ENCODE results near the gene RNASE13.

Gene RNASE13

DNA sequence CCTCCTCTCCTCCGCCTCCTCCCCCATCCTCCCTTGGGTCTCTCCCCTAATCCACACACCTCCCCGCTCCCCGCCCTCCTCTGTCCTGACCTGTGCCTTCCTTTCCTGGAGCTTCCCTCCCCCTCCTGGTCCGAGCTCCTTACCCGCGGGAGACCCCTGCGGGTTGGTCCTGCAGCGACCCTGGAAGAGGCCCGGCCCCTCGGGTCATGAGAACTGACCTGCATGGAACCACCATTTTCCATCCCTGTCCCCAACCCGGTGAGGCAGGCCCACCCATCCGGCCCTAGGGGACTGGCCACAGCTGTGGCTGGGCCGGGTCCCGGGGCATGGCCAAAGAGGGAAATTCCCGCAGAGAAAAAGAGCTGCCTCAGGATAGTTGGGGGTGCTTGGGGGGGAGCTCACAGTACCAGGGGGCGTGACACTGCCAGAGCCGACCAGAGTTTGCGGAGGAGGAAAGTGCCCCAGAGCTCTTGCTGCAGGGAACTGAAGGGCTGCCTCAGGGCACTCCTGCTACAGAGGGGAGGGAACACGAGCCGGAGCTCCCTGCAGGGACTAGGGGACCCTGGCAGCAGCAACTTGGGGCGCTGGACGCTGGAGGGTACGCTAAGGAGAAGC is 36.1 kb upstream of the RNASE13 start (continued):
- TF ChIP-seq YY1 (tag by site-specific recombination; IDR thresholded peaks at IDR 0.05) (no peak), ZFP37 (tag by site-specific recombination; IDR thresholded peaks at IDR 0.05) (no peak), ZNF514 (tag by site-specific recombination; IDR thresholded peaks at IDR 0.05) (no peak), MYNN (tag by site-specific recombination; IDR thresholded peaks at IDR 0.05; ENCODE audit: borderline replicate concordance) (no peak), ZNF843 (tag by site-specific recombination; IDR thresholded peaks at IDR 0.05) (no peak), ZNF37A (tag by site-specific recombination; IDR thresholded peaks at IDR 0.05) (no peak), ZNF571 (tag by site-specific recombination; IDR thresholded peaks at IDR 0.05) (no peak), ZNF701 (tag by site-specific recombination; IDR thresholded peaks at IDR 0.05) (no peak), ZNF544 (tag by site-specific recombination; IDR thresholded peaks at IDR 0.05) (no peak), ZNF473 (tag by site-specific recombination; IDR thresholded peaks at IDR 0.05) (no peak), MEIS1 (CRISPR knock-in tag; IDR thresholded peaks at IDR 0.05; ENCODE audit: borderline replicate concordance) (no peak), ZNF132 (tag by site-specific recombination; IDR thresholded peaks at IDR 0.05; ENCODE audit: borderline replicate concordance) (no peak), ZNF202 (tag by site-specific recombination; IDR thresholded peaks at IDR 0.05; ENCODE audit: borderline replicate concordance) (no peak), TRIM28 (IDR thresholded peaks at IDR 0.05; ENCODE audit: borderline replicate concordance, low read length) (no peak), ZNF140 (tag by site-specific recombination; IDR thresholded peaks at IDR 0.05) (no peak), ZNF624 (tag by site-specific recombination; IDR thresholded peaks at IDR 0.05) (no peak), ZNF555 (tag by site-specific recombination; conservative IDR thresholded peaks at IDR 0.05) (no peak), GLI4 (tag by site-specific recombination; IDR thresholded peaks at IDR 0.05) (no peak), HOXD13 (CRISPR knock-in tag; IDR thresholded peaks at IDR 0.05; ENCODE audit: borderline replicate concordance) (no peak), ZFHX2 (tag by site-specific recombination; conservative IDR thresholded peaks at IDR 0.05) (0 out of 2 replicates have a peak, but pooled peaks have one; percentile 6), GLIS2 (tag by site-specific recombination; IDR thresholded peaks at IDR 0.05) (peak; percentile 50), ZNF561 (tag by site-specific recombination; IDR thresholded peaks at IDR 0.05; ENCODE audit: borderline replicate concordance) (no peak), ZNF830 (tag by site-specific recombination; IDR thresholded peaks at IDR 0.05; ENCODE audit: low read depth) (no peak)
- TF ChIP-seq, protein P1, sequence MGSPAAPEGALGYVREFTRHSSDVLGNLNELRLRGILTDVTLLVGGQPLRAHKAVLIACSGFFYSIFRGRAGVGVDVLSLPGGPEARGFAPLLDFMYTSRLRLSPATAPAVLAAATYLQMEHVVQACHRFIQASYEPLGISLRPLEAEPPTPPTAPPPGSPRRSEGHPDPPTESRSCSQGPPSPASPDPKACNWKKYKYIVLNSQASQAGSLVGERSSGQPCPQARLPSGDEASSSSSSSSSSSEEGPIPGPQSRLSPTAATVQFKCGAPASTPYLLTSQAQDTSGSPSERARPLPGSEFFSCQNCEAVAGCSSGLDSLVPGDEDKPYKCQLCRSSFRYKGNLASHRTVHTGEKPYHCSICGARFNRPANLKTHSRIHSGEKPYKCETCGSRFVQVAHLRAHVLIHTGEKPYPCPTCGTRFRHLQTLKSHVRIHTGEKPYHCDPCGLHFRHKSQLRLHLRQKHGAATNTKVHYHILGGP (tag by site-specific recombination; IDR thresholded peaks at IDR 0.05), result no peak
- TF ChIP-seq, protein P2, sequence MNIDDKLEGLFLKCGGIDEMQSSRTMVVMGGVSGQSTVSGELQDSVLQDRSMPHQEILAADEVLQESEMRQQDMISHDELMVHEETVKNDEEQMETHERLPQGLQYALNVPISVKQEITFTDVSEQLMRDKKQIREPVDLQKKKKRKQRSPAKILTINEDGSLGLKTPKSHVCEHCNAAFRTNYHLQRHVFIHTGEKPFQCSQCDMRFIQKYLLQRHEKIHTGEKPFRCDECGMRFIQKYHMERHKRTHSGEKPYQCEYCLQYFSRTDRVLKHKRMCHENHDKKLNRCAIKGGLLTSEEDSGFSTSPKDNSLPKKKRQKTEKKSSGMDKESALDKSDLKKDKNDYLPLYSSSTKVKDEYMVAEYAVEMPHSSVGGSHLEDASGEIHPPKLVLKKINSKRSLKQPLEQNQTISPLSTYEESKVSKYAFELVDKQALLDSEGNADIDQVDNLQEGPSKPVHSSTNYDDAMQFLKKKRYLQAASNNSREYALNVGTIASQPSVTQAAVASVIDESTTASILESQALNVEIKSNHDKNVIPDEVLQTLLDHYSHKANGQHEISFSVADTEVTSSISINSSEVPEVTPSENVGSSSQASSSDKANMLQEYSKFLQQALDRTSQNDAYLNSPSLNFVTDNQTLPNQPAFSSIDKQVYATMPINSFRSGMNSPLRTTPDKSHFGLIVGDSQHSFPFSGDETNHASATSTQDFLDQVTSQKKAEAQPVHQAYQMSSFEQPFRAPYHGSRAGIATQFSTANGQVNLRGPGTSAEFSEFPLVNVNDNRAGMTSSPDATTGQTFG (tag by site-specific recombination; IDR thresholded peaks at IDR 0.05; ENCODE audit: borderline replicate concordance), result no peak
- TF ChIP-seq, protein P3, sequence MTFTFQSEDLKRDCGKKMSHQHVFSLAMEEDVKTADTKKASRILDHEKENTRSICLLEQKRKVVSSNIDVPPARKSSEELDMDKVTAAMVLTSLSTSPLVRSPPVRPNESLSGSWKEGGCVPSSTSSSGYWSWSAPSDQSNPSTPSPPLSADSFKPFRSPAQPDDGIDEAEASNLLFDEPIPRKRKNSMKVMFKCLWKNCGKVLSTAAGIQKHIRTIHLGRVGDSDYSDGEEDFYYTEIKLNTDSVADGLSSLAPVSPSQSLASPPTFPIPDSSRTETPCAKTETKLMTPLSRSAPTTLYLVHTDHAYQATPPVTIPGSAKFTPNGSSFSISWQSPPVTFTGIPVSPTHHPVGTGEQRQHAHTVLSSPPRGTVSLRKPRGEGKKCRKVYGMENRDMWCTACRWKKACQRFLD (tag by site-specific recombination; IDR thresholded peaks at IDR 0.05), result no peak
- TF ChIP-seq, protein P4, sequence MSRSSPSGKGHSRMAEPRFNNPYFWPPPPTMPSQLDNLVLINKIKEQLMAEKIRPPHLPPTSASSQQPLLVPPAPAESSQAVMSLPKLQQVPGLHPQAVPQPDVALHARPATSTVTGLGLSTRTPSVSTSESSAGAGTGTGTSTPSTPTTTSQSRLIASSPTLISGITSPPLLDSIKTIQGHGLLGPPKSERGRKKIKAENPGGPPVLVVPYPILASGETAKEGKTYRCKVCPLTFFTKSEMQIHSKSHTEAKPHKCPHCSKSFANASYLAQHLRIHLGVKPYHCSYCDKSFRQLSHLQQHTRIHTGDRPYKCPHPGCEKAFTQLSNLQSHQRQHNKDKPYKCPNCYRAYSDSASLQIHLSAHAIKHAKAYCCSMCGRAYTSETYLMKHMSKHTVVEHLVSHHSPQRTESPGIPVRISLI (tag by site-specific recombination; IDR thresholded peaks at IDR 0.05), result no peak
- TF ChIP-seq, protein P5, sequence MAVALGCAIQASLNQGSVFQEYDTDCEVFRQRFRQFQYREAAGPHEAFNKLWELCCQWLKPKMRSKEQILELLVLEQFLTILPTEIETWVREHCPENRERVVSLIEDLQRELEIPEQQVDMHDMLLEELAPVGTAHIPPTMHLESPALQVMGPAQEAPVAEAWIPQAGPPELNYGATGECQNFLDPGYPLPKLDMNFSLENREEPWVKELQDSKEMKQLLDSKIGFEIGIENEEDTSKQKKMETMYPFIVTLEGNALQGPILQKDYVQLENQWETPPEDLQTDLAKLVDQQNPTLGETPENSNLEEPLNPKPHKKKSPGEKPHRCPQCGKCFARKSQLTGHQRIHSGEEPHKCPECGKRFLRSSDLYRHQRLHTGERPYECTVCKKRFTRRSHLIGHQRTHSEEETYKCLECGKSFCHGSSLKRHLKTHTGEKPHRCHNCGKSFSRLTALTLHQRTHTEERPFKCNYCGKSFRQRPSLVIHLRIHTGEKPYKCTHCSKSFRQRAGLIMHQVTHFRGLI (tag by site-specific recombination; IDR thresholded peaks at IDR 0.05), result no peak
- TF ChIP-seq, protein P6, sequence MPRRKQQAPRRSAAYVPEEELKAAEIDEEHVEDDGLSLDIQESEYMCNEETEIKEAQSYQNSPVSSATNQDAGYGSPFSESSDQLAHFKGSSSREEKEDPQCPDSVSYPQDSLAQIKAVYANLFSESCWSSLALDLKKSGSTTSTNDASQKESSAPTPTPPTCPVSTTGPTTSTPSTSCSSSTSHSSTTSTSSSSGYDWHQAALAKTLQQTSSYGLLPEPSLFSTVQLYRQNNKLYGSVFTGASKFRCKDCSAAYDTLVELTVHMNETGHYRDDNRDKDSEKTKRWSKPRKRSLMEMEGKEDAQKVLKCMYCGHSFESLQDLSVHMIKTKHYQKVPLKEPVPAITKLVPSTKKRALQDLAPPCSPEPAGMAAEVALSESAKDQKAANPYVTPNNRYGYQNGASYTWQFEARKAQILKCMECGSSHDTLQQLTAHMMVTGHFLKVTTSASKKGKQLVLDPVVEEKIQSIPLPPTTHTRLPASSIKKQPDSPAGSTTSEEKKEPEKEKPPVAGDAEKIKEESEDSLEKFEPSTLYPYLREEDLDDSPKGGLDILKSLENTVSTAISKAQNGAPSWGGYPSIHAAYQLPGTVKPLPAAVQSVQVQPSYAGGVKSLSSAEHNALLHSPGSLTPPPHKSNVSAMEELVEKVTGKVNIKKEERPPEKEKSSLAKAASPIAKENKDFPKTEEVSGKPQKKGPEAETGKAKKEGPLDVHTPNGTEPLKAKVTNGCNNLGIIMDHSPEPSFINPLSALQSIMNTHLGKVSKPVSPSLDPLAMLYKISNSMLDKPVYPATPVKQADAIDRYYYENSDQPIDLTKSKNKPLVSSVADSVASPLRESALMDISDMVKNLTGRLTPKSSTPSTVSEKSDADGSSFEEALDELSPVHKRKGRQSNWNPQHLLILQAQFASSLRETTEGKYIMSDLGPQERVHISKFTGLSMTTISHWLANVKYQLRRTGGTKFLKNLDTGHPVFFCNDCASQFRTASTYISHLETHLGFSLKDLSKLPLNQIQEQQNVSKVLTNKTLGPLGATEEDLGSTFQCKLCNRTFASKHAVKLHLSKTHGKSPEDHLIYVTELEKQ (tag by site-specific recombination; IDR thresholded peaks at IDR 0.05; ENCODE audit: borderline replicate concordance), result no peak

Data from HEK293 (cell line).